Osteocyte (in vitro differentiated cells): ENCODE measurements around the gene SEMA6B. TPM values are rescaled to one million over a fixed set of nuclear protein-coding genes. Genes with fewer than 3 reads are reported as not detected.

Source experiments
- DNase-seq: peaks from one replicate; pipeline ENCODE4 v3.0.0; 2021; ENCODE audit warnings: mixed read lengths; ENCODE audit not compliant: unreplicated experiment; ENCODE audit errors: extremely low spot score
- H3K27ac Mint-ChIP-seq: one replicate; pipeline ENCODE4 v1.8.0; 2021; ENCODE audit warnings: mild to moderate bottlenecking, mixed read lengths; ENCODE audit not compliant: unreplicated experiment
- H3K27me3 Mint-ChIP-seq: one replicate; pipeline ENCODE4 v1.8.0; 2021; ENCODE audit warnings: mixed read lengths; ENCODE audit not compliant: unreplicated experiment
- H3K36me3 Mint-ChIP-seq: one replicate; pipeline ENCODE4 v1.8.0; 2021; ENCODE audit warnings: mixed read lengths; ENCODE audit not compliant: unreplicated experiment
- H3K4me1 Mint-ChIP-seq: one replicate; pipeline ENCODE4 v1.8.0; 2021; ENCODE audit warnings: mixed read lengths; ENCODE audit not compliant: unreplicated experiment
- H3K4me3 Mint-ChIP-seq: one replicate; pipeline ENCODE4 v1.8.0; 2021; ENCODE audit warnings: mild to moderate bottlenecking, moderate library complexity, mixed read lengths; ENCODE audit not compliant: unreplicated experiment
- H3K9me3 Mint-ChIP-seq: one replicate; pipeline ENCODE4 v1.8.0; 2021; ENCODE audit warnings: mixed read lengths; ENCODE audit not compliant: unreplicated experiment
- total RNA-seq: library from RNA; stranded (reverse); gene quantifications from 2 replicates; pipeline ENCODE4 v1.2.1, GENCODE V29; 2021
- TF ChIP-seq, protein P1 (sequence below): fragments of 200-600 bp; sonication (generic); IDR thresholded peaks from 2 replicates; pipeline ENCODE4 v1.5.0; 2021; ENCODE audit warnings: antibody characterized with exemption, mild to moderate bottlenecking, moderate library complexity

The SEMA6B gene
- total RNA-seq, 1 donor from 2014 or later: 6.2 TPM

DNA sequence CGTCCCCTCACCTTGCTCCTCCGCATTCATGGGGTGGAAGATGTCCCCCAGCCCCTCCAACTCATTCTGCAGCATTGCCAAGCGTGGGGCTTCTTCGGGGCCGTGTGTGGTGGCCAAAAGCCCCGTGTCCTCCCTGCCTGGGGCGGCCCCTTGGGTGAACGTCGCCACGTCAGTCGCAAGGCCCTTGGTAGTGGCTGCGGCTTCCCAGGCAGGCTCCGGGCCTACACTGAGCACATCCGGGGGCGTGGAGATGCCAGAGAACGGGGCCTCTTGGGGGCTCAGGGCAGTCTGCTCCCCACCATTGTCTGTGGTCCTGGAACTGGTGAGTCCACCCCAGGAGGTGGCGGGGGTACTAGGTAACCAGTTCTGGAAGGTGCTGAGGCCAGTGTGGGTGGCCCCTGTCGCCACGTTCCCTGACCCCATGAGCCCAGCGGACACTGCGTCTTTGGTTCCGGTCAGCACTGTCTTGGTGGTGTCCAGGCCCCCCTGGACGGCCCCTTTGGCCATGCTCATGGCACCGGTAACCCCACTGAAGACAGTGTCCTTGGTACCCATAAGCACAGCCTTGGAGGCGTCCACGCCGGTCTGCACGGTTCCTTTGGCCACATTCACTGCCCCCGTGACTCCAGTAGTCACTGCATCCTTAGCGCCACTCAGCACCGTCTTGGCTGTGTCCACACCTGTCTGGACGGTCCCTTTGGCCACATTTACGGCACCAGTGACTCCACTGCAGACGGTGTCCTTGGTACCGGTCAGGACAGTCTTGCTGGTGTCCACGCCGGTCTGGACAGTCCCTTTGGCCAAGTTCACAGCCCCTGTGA lies 48.8 kb downstream of the SEMA6B start:
- H3K9me3 Mint-ChIP-seq: no peaks in the 10 kb centered on the region

GRCh38 chr19:4508698-4509097 lies 50.8 kb downstream of the SEMA6B start:
- H3K36me3 Mint-ChIP-seq: peaks cover 8% of the 10 kb centered on the region
- H3K27ac Mint-ChIP-seq: no peak overlapping the region
- peaks cover 4% of the 10 kb centered on the region for H3K4me1 Mint-ChIP-seq
- H3K9me3 Mint-ChIP-seq: no peaks in the 10 kb centered on the region
- no peak overlapping the region for H3K4me3 Mint-ChIP-seq
- no peak for DNase-seq
- TF ChIP-seq, protein P1, sequence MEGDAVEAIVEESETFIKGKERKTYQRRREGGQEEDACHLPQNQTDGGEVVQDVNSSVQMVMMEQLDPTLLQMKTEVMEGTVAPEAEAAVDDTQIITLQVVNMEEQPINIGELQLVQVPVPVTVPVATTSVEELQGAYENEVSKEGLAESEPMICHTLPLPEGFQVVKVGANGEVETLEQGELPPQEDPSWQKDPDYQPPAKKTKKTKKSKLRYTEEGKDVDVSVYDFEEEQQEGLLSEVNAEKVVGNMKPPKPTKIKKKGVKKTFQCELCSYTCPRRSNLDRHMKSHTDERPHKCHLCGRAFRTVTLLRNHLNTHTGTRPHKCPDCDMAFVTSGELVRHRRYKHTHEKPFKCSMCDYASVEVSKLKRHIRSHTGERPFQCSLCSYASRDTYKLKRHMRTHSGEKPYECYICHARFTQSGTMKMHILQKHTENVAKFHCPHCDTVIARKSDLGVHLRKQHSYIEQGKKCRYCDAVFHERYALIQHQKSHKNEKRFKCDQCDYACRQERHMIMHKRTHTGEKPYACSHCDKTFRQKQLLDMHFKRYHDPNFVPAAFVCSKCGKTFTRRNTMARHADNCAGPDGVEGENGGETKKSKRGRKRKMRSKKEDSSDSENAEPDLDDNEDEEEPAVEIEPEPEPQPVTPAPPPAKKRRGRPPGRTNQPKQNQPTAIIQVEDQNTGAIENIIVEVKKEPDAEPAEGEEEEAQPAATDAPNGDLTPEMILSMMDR: no peak
- H3K27me3 Mint-ChIP-seq: no peaks in the 10 kb centered on the region

More for the DNA sequence above, 48.8 kb downstream of the SEMA6B start:
- DNase-seq: no peak
- Mint-ChIP-seq H3K36me3 (peaks cover 5% of the 10 kb centered on the region), H3K27me3 (no peaks in the 10 kb centered on the region), H3K4me1 (peaks cover 4% of the 10 kb centered on the region), H3K27ac (no peak overlapping the region), H3K4me3 (no peak overlapping the region)
- TF ChIP-seq, protein P1: no peak

GRCh38 chr19:4507804-4508203 lies 51.7 kb downstream of the SEMA6B start:
- Mint-ChIP-seq H3K4me1 (peaks cover 4% of the 10 kb centered on the region), H3K27ac (no peak overlapping the region), H3K9me3 (no peaks in the 10 kb centered on the region), H3K27me3 (no peaks in the 10 kb centered on the region), H3K36me3 (peaks cover 8% of the 10 kb centered on the region), H3K4me3 (no peak overlapping the region)
- DNase-seq: peak; percentile 83
- TF ChIP-seq, protein P1: no peak

- DNase-seq: peak; percentile 83
- peaks cover 4% of the 10 kb centered on the region for H3K4me1 Mint-ChIP-seq
- no peak overlapping the region for H3K27ac Mint-ChIP-seq
- H3K36me3 Mint-ChIP-seq: peaks cover 8% of the 10 kb centered on the region
- H3K4me3 Mint-ChIP-seq: no peak overlapping the region
- H3K27me3 Mint-ChIP-seq: no peaks in the 10 kb centered on the region
- TF ChIP-seq, protein P1: no peak
- H3K9me3 Mint-ChIP-seq: no peaks in the 10 kb centered on the region
These were observed 52.4 kb downstream of the SEMA6B start for GRCh38 chr19:4507150-4507452.

DNA sequence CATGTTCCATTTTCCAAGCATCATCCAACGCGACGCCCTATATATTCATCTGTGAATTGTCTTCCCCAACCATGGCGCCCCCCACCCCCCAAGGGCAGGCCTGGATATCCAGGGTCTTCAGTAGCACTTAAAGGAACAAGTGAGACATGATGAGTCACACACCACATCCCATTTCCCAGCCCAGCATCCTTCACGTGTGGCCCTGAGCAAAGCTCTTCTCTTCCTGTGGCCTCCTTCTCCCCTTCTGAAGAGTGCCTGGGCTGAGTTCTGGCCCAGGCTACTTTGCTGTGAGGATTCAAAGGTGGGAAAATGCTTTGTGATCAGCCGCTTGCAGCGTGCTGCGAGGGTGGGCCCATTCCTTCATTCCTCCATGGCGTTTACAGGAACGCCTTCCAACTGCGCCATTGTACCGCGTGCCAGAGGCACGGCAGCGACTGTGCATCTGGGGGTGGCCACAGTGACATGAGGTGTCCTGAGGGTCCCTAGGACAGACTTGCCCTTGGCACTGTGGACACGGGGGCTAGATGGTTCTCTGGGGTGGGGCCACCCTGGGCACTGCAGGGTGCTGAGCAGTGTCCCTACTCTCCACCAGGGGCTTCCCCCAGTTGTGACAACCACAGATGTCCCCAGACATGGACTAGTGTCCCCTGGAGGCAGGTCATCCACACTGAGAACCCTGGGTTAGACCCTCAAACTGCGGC lies 52.9 kb downstream of the SEMA6B start:
- H3K9me3 Mint-ChIP-seq: no peaks in the 10 kb centered on the region

More for the DNA sequence above, 52.9 kb downstream of the SEMA6B start:
- Mint-ChIP-seq H3K27me3 (no peaks in the 10 kb centered on the region), H3K4me1 (peaks cover 4% of the 10 kb centered on the region), H3K4me3 (no peak overlapping the region), H3K36me3 (peaks cover 8% of the 10 kb centered on the region), H3K27ac (no peak overlapping the region)
- TF ChIP-seq, protein P1: no peak
- DNase-seq: no peak
